ENCODE measurements around the gene CEP19.
"Not testable (repeated sequence)": the region's sequence is repeated elsewhere in the genome, so short reads cannot be mapped to it uniquely, and the experiment has no call there.

Gene CEP19

GRCh38 chr3:196711838-196712513 is at the start of gene CEP19, which contains the start of gene PIGX:
TSS of gene CEP19 (minus strand) at chr3:196712250. CDS start at chr3:196708657, 3,593 bp downstream.
TSS of gene PIGX (plus strand) at chr3:196712377.
- Histone ChIP-seq H3K9ac (ENCODE audit: low read length) (peak within 1 kb of the TSS; percentile 78), H3K27me3 (ENCODE audit: control insufficient read depth in 1 of 2, insufficient read depth in 2 of 2, low read length in 2 of 2) (no peaks in the 10 kb centered on the region), H3K27ac (ENCODE audit: low read depth, low read length) (peak within 1 kb of the TSS; percentile 96), H3K36me3 (ENCODE audit: insufficient read depth, low read length) (no peaks in the 10 kb centered on the region), H3K4me1 (ENCODE audit: insufficient read depth, low read length) (peaks cover 21% of the 10 kb centered on the region), H3K9me3 (ENCODE audit: low read length) (no peaks in the 10 kb centered on the region), H3K4me3 (ENCODE audit: low read depth in 1 of 2, low read length in 2 of 2) (peak within 1 kb of the TSS; percentile 80 to 95)

- H3K9ac ChIP-seq (ENCODE audit: low read length), result no peak overlapping the region
- H3K36me3 ChIP-seq (ENCODE audit: insufficient read depth, low read length), result peaks cover 4% of the 10 kb centered on the region
- H3K4me1 ChIP-seq (ENCODE audit: insufficient read depth, low read length), result no peaks in the 10 kb centered on the region
- no peak overlapping the region for H3K4me3 ChIP-seq (ENCODE audit: low read depth in 1 of 2, low read length in 2 of 2)
- H3K27ac ChIP-seq (ENCODE audit: low read depth, low read length), result no peak overlapping the region
- H3K27me3 ChIP-seq (ENCODE audit: control insufficient read depth in 1 of 2, insufficient read depth in 2 of 2, low read length in 2 of 2), result no peaks in the 10 kb centered on the region
- H3K9me3 ChIP-seq (ENCODE audit: low read length), result peaks cover 7% of the 10 kb centered on the region
Observed at GRCh38 chr3:196757876-196758739, 46.1 kb upstream of the CEP19 start.

GRCh38 chr3:196756732-196757131 is 44.7 kb upstream of the CEP19 start:
- H3K4me3 ChIP-seq (ENCODE audit: low read depth in 1 of 2, low read length in 2 of 2), result no peak overlapping the region
- H3K27ac ChIP-seq (ENCODE audit: low read depth, low read length), result no peak overlapping the region
- H3K9ac ChIP-seq (ENCODE audit: low read length), result no peak overlapping the region
- H3K9me3 ChIP-seq (ENCODE audit: low read length), result peaks cover 7% of the 10 kb centered on the region
- H3K27me3 ChIP-seq (ENCODE audit: control insufficient read depth in 1 of 2, insufficient read depth in 2 of 2, low read length in 2 of 2), result no peaks in the 10 kb centered on the region
- H3K36me3 ChIP-seq (ENCODE audit: insufficient read depth, low read length), result peaks cover 4% of the 10 kb centered on the region
- no peaks in the 10 kb centered on the region for H3K4me1 ChIP-seq (ENCODE audit: insufficient read depth, low read length)

GRCh38 chr3:196754091-196754981 is 42.3 kb upstream of the CEP19 start:
- Histone ChIP-seq H3K27ac (ENCODE audit: low read depth, low read length) (no peak overlapping the region), H3K27me3 (ENCODE audit: control insufficient read depth in 1 of 2, insufficient read depth in 2 of 2, low read length in 2 of 2) (no peaks in the 10 kb centered on the region), H3K9ac (ENCODE audit: low read length) (no peak overlapping the region), H3K4me3 (ENCODE audit: low read depth in 1 of 2, low read length in 2 of 2) (no peak overlapping the region), H3K9me3 (ENCODE audit: low read length) (peaks cover 7% of the 10 kb centered on the region), H3K4me1 (ENCODE audit: insufficient read depth, low read length) (no peaks in the 10 kb centered on the region), H3K36me3 (ENCODE audit: insufficient read depth, low read length) (peaks cover 4% of the 10 kb centered on the region)

GRCh38 chr3:196753201-196753600 is 41.2 kb upstream of the CEP19 start:
- no peak overlapping the region for H3K27ac ChIP-seq (ENCODE audit: low read depth, low read length)
- no peak overlapping the region for H3K9ac ChIP-seq (ENCODE audit: low read length)
- H3K27me3 ChIP-seq (ENCODE audit: control insufficient read depth in 1 of 2, insufficient read depth in 2 of 2, low read length in 2 of 2), result no peaks in the 10 kb centered on the region
- no peaks in the 10 kb centered on the region for H3K4me1 ChIP-seq (ENCODE audit: insufficient read depth, low read length)
- H3K9me3 ChIP-seq (ENCODE audit: low read length), result peaks cover 7% of the 10 kb centered on the region
- peaks cover 4% of the 10 kb centered on the region for H3K36me3 ChIP-seq (ENCODE audit: insufficient read depth, low read length)
- H3K4me3 ChIP-seq (ENCODE audit: low read depth in 1 of 2, low read length in 2 of 2), result no peak overlapping the region

GRCh38 chr3:196749125-196749524 is 37.1 kb upstream of the CEP19 start:
- Histone ChIP-seq H3K4me3 (ENCODE audit: low read depth in 1 of 2, low read length in 2 of 2) (no peak overlapping the region), H3K4me1 (ENCODE audit: insufficient read depth, low read length) (no peaks in the 10 kb centered on the region), H3K36me3 (ENCODE audit: insufficient read depth, low read length) (no peaks in the 10 kb centered on the region), H3K9me3 (ENCODE audit: low read length) (no peaks in the 10 kb centered on the region), H3K27ac (ENCODE audit: low read depth, low read length) (no peak overlapping the region), H3K9ac (ENCODE audit: low read length) (no peak overlapping the region), H3K27me3 (ENCODE audit: control insufficient read depth in 1 of 2, insufficient read depth in 2 of 2, low read length in 2 of 2) (no peaks in the 10 kb centered on the region)

- H3K36me3 ChIP-seq (ENCODE audit: insufficient read depth, low read length); H3K27ac ChIP-seq (ENCODE audit: low read depth, low read length); H3K27me3 ChIP-seq (ENCODE audit: control insufficient read depth in 1 of 2, insufficient read depth in 2 of 2, low read length in 2 of 2); H3K4me3 ChIP-seq (ENCODE audit: low read depth in 1 of 2, low read length in 2 of 2); H3K9me3 ChIP-seq (ENCODE audit: low read length); H3K9ac ChIP-seq (ENCODE audit: low read length): not testable (repeated sequence)
- peaks cover 13% of the 10 kb centered on the region for H3K4me1 ChIP-seq (ENCODE audit: insufficient read depth, low read length)
Observed at GRCh38 chr3:196743569-196743968, 31.5 kb upstream of the CEP19 start.

GRCh38 chr3:196741249-196741889 is 29.3 kb upstream of the CEP19 start:
- Histone ChIP-seq H3K4me1 (ENCODE audit: insufficient read depth, low read length) (peaks cover 13% of the 10 kb centered on the region), H3K4me3 (ENCODE audit: low read depth in 1 of 2, low read length in 2 of 2) (peak overlapping the region; percentile 80 to 91)

GRCh38 chr3:196740481-196741248 is 28.6 kb upstream of the CEP19 start:
- Histone ChIP-seq H3K4me3 (ENCODE audit: low read depth in 1 of 2, low read length in 2 of 2) (peak overlapping the region; percentile 80 to 91), H3K9ac (ENCODE audit: low read length) (peak overlapping the region; percentile 91), H3K9me3 (ENCODE audit: low read length) (no peaks in the 10 kb centered on the region), H3K27ac (ENCODE audit: low read depth, low read length) (peak overlapping the region; percentile 97), H3K27me3 (ENCODE audit: control insufficient read depth in 1 of 2, insufficient read depth in 2 of 2, low read length in 2 of 2) (no peaks in the 10 kb centered on the region), H3K36me3 (ENCODE audit: insufficient read depth, low read length) (no peaks in the 10 kb centered on the region), H3K4me1 (ENCODE audit: insufficient read depth, low read length) (peaks cover 13% of the 10 kb centered on the region)

More at GRCh38 chr3:196741249-196741889, 29.3 kb upstream of the CEP19 start:
- Histone ChIP-seq H3K27ac (ENCODE audit: low read depth, low read length) (peak overlapping the region; percentile 97), H3K9ac (ENCODE audit: low read length) (peak overlapping the region; percentile 91), H3K9me3 (ENCODE audit: low read length) (no peaks in the 10 kb centered on the region), H3K36me3 (ENCODE audit: insufficient read depth, low read length) (no peaks in the 10 kb centered on the region), H3K27me3 (ENCODE audit: control insufficient read depth in 1 of 2, insufficient read depth in 2 of 2, low read length in 2 of 2) (no peaks in the 10 kb centered on the region)

Measured in muscle layer of colon (tissue), 2 donors.